Progenitor cell of endocrine pancreas (in vitro differentiated cells): ENCODE data around the gene ZNF57. TPM values are rescaled to one million over a fixed set of nuclear protein-coding genes. Genes with fewer than 3 reads are reported as not detected.

Source experiments
- DNase-seq: peaks from one replicate; pipeline ENCODE4 v3.0.0; 2021; ENCODE audit warnings: low spot score; ENCODE audit not compliant: unreplicated experiment
- H3K27ac Mint-ChIP-seq: 2 replicates; pipeline ENCODE4 v1.8.0; 2021; ENCODE audit warnings: mild to moderate bottlenecking, moderate library complexity, mixed read lengths
- H3K27me3 Mint-ChIP-seq: 2 replicates; pipeline ENCODE4 v1.8.0; 2021; ENCODE audit warnings: mixed read lengths
- H3K36me3 Mint-ChIP-seq: 2 replicates; pipeline ENCODE4 v1.8.0; 2022; ENCODE audit warnings: mixed read lengths; ENCODE audit not compliant: insufficient read depth
- H3K4me1 Mint-ChIP-seq: 2 replicates; pipeline ENCODE4 v1.8.0; 2021; ENCODE audit warnings: low read depth, mixed read lengths
- H3K4me3 Mint-ChIP-seq: 2 replicates; pipeline ENCODE4 v1.8.0; 2021; ENCODE audit warnings: low read depth, mild to moderate bottlenecking, moderate library complexity, mixed read lengths
- H3K9me3 Mint-ChIP-seq: 2 replicates; pipeline ENCODE4 v1.8.0; 2021; ENCODE audit warnings: low read depth, mixed read lengths
- total RNA-seq: library from RNA; stranded (reverse); gene quantifications from 2 replicates; pipeline ENCODE4 v1.2.1, GENCODE V29; 2021
- TF ChIP-seq, protein P1 (sequence below): fragments of 200-600 bp; sonication (generic); IDR thresholded peaks from one replicate; pipeline ENCODE4 v1.5.0; 2021; ENCODE audit warnings: antibody characterized with exemption, mild to moderate bottlenecking; ENCODE audit not compliant: unreplicated experiment

The ZNF57 gene
- total RNA-seq, 1 donor from 2014 or later, result 3.8 TPM

DNA sequence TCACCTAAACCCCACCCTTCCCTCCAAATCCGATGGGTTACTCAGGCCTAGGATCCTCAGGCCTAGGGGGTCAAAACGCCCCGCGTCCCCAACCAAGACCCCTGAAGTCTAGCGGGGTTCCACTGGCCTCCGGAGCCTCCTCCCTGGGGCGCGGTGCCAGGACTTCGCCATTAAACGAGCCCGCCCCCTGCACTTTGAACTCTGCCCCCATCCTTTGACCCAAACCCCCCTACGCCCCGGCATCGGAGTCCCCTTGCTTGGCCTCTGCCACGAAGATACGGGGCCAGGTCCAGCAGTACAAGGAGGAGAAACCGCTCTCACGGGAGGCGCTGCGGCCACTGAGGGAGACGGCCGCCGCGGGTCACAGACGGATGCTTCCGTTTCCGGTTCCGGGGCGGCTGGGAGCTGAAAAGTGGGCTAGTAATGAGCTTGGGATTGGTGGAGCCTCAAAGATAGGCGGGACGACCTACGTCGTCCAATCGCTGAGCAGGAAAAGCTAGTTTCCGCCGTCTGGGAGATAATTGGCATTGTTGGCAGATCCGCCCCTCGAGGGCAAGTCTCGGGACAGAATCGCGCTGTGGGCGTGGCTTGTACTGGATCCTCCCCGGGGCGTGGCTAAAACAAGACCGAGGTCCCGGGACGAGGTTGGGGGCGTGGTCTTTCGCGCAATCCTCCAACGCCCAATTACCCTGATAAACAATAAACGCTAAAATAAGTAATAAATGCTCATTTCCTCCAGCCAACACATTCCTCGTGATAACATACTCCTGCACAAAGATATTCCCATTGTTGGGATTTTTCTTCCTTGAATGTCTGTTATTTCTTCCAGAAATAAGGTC lies 49.8 kb downstream of the ZNF57 start:
- peak; percentile 100 for DNase-seq
- TF ChIP-seq, protein P1, sequence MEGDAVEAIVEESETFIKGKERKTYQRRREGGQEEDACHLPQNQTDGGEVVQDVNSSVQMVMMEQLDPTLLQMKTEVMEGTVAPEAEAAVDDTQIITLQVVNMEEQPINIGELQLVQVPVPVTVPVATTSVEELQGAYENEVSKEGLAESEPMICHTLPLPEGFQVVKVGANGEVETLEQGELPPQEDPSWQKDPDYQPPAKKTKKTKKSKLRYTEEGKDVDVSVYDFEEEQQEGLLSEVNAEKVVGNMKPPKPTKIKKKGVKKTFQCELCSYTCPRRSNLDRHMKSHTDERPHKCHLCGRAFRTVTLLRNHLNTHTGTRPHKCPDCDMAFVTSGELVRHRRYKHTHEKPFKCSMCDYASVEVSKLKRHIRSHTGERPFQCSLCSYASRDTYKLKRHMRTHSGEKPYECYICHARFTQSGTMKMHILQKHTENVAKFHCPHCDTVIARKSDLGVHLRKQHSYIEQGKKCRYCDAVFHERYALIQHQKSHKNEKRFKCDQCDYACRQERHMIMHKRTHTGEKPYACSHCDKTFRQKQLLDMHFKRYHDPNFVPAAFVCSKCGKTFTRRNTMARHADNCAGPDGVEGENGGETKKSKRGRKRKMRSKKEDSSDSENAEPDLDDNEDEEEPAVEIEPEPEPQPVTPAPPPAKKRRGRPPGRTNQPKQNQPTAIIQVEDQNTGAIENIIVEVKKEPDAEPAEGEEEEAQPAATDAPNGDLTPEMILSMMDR, result no peak
- Mint-ChIP-seq H3K9me3 (peaks cover 11% of the 10 kb centered on the region), H3K4me3 (peak overlapping the region; percentile 98), H3K4me1 (peaks cover 39% of the 10 kb centered on the region), H3K36me3 (peaks cover 11% of the 10 kb centered on the region), H3K27ac (peak overlapping the region; percentile 96), H3K27me3 (no peaks in the 10 kb centered on the region)

DNA sequence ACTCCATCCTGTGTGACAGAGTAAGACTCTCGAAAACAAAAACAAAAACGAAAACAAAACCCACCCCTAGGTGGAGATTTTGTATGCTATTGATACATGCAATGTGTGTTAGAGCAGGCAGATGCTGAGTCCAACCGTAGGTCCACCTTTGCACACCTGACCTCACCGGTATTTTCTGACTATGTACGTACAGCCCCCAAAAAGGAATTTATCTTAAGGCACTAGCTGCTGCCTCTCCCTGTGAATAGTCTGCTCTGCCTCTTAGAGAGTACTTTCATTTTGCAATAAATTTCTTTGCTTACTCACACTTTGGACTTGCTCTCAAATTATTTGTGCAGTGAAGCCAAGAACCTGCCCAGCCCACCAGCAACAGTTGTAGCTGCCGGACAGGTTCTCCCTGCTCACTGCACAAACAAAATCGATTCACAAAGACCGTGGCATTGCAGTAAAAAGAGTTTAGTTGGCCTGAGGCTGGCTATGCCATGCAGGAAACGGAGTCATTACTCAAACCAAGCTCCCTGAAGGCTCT lies 52.3 kb downstream of the ZNF57 start:
- H3K4me3 Mint-ChIP-seq, result peak overlapping the region; percentile 62
- H3K27ac Mint-ChIP-seq, result peak overlapping the region; percentile 99
- peaks cover 3% of the 10 kb centered on the region for H3K9me3 Mint-ChIP-seq
- H3K4me1 Mint-ChIP-seq, result peaks cover 34% of the 10 kb centered on the region
- peaks cover 4% of the 10 kb centered on the region for H3K36me3 Mint-ChIP-seq
- TF ChIP-seq, protein P1, result peak; percentile 47
- H3K27me3 Mint-ChIP-seq, result no peaks in the 10 kb centered on the region
- peak; percentile 45 for DNase-seq

DNA sequence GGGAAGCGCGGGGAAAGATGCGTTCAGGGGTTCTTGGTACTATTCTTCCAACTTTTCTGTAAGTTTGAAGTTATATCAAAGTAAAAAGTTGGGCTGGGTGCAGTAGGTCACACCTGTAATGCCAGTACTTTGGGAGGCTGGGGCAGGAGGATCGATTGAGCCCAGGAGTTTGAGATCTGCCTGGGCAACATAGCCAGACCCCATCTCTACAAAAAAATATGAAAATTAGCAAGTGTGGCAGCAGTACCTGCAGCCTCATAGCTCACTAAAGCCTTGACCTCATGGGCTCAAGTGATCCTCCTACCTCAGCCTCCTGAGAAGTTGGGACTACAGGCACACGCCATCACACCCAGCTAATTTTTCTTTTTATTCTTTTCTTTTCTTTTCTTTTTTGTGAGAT lies 56.4 kb downstream of the ZNF57 start:
- Mint-ChIP-seq H3K27ac (peak overlapping the region; percentile 62), H3K4me1 (peaks cover 14% of the 10 kb centered on the region), H3K27me3 (no peaks in the 10 kb centered on the region), H3K36me3 (no peaks in the 10 kb centered on the region), H3K4me3 (no peak overlapping the region), H3K9me3 (no peaks in the 10 kb centered on the region)
- DNase-seq, result no peak
- TF ChIP-seq, protein P1, result no peak

DNA sequence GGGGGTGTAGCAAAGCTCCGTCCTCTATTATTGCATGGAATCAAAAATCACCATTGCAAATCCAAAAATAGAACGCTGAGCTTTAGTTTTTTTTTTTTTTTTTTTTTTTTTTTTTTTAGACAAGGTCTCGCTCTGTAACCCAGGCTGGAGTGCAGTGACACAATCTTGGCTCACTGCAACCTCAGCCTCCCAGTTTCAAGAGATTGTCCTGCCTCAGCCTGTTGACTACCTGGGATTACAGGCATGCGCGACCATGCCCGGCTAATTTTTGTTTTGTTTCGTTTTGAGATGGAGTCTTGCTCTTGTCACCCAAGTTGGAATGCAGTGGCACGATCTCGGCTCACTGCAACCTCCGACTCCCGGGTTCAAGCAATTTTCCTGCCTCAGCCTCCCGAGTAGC lies 59.4 kb downstream of the ZNF57 start:
- H3K4me3 Mint-ChIP-seq, result no peak overlapping the region
- no peaks in the 10 kb centered on the region for H3K36me3 Mint-ChIP-seq
- no peak for DNase-seq

DNA sequence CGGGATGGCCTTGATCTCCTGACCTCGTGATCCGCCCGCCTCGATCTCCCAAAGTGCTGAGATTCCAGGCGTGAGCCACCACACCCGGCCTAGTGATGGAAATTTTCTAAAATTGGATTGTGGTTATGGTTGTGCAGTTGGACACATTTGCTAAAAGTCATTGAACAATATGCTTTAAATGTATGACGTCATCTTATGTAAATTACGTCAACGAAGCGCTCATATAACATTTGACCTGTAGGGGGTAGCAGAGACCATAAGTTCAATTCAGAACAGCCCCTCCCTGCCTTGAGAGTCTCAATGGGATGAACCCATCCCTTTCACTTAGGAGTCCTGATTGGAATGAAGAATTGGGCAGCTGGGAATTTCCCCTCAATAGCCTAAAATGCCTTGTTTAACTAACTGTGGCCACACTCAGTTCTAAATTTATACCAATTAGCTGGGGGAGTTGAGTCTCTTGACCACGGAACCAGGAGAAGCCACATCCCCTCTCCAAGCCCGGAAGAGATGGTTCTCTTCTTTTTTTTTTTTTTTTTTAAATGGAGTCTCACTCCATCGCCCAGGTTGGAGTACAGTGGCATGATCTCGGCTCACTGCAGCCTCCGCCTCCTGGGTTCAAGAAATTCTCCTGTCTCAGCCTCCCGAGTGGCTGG lies 61.4 kb downstream of the ZNF57 start:
- peak; percentile 37 for DNase-seq
- Mint-ChIP-seq H3K36me3 (no peaks in the 10 kb centered on the region), H3K27me3 (no peaks in the 10 kb centered on the region), H3K27ac (peak overlapping the region; percentile 92), H3K9me3 (no peaks in the 10 kb centered on the region), H3K4me3 (no peak overlapping the region), H3K4me1 (peaks cover 3% of the 10 kb centered on the region)
- TF ChIP-seq, protein P1, result peak; percentile 77

More for the DNA sequence above, 59.4 kb downstream of the ZNF57 start:
- H3K27ac Mint-ChIP-seq, result peak overlapping the region; percentile 80
- no peaks in the 10 kb centered on the region for H3K9me3 Mint-ChIP-seq
- TF ChIP-seq, protein P1, result no peak
- H3K27me3 Mint-ChIP-seq, result no peaks in the 10 kb centered on the region
- H3K4me1 Mint-ChIP-seq, result peaks cover 3% of the 10 kb centered on the region
